ENCODE data around the gene FRMD8.
"Not testable (repeated sequence)": the region's sequence is repeated elsewhere in the genome, so short reads cannot be mapped to it uniquely, and the experiment has no call there.

The FRMD8 gene

DNA sequence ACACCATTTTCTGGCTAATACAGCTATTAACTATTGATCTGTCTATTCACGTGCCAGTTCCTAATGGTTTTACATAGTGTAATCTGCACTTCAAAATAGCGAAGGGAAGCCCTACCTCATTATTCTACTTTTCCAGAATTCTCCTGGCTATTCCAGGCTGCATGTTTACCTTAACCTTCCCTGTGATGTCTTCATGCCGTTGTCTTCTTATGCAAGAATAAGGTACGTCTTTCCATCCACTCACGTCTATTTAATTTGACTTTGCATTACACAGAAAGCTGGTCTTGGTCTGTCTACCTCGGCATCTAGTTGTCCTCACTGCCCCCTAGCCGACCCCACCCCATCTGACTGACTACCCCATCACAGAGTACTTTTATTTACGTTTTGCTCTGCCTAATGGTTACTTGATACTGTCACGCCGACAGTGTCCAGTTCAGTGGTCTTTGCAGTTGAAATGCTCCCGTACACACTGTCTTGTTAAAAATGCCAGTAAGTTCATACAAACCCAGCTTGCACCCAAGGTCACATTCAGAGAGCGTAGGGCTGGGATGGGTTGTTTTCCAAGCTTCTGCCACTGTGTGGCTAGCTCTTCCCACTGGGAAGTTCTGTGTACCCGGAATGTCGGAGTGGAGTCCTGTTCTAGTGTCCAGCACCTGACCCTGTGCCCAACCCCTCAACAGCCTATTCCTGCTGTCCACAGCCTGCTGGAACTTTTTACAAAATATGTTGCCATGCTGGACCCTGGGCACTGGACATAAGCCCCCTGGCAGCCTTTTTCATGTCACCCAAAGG lies 51.2 kb downstream of the FRMD8 start:
- DNase-seq = peak; percentile 28

DNA sequence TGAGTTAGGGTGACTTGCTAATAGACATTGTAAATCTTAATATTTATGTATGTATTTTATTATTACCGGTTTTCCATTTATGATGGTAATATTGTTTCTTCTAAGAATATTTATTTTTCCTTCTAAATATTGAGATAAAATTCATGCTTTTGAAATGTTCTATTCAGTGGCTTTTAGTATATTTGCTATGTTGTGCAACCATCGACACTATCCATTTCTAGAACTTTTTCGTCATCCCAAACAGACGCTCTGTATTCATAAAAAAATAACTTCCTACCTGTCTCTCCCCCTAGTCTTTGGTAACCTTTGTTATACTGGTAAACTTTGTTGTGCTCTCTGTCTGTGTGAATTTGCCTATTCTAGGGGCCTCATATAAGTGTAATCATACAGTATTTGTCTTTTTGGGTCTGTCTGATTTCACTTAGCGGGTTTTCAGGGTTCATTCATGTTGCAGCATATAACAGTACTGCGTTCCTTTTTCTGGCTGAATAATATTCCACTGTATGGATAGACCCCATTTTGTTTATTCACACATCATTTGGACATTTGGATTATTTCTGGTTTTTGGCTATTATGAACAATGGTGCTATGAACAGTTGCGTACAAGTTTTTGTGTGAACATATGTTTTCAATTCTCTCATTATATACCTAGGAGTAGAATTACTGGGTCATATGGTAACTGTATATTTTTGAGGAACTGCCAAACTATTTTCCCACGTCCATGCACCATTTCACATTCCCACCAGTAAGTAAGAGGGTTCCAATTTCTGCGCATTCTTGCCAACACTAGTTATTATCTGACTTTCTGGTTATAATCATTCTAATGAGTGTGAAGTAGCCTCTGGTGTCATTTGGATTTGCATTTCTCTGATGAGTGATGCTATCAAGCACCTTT lies 52.1 kb downstream of the FRMD8 start:
- DNase-seq = no peak

DNA sequence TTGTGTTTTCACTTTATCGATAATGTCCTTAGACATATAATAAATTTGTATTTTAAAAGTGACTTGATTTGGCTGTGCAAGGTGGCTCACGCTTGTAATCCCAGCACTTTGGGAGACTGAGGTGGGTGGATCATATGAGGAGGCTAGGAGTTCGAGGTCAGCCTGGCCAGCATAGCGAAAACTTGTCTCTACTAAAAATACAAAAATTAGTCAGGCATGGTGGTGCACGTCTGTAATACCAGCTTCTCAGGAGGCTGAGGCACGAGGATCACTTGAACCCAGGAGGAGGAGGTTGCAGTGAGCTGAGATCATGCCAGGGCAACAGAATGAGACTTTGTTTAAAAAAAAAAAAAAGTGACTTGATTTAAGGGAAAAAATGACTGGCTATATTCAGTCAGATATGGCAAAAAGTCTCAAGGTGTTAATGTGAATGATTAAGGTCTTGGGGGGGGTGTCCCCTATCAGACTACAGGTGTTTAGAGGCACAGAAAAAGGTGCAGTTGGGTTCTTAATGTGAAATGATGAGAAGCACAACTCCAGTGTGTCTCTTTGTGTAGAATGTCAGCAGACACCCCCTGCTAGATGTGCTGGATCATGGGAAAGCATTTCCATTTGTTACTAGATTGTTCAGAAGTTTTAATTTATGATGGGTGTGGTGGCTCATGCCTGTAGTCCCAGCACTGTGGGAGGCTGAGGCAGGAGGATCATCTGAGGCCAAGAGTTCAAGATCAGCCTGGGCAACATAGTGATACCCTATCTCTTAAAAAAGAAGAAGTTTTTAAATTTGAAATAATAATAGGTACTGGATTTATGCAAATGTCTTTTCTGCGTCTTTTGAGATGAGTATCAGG lies 53.1 kb downstream of the FRMD8 start:
- DNase-seq = peak; percentile 25

DNA sequence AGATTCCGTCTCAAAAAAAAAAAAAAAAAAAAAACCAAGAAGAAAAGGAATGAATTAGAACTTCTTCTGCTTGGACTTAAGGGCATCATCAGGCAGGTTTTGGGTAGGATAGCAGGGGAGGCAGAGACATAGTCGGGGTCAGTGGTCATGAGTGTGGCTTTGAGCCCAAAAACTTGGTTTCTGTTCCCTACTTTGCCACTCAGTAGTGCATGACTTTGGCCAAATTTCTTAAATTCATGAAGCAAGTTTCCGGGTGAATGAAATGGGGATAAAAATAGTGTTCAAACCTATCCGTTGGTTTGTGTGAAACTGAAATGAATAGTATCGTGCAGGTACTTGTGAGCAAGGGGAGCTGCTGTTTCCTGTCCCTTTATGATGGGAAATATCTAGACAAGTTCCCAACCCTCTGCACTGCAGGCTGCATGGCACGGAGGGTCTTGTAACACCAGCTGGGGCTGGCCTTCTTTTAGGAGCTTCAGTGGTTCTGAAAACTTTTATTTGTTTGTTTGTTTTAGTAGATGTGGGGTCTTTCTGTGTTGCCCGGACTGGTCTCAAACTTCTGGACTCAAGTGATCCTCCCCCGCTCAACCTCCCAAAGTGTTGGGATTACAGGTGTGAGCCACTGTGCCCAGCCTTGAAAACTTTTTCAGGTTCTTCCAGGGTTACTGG lies 54.5 kb downstream of the FRMD8 start:
- DNase-seq = peak; percentile 25

DNA sequence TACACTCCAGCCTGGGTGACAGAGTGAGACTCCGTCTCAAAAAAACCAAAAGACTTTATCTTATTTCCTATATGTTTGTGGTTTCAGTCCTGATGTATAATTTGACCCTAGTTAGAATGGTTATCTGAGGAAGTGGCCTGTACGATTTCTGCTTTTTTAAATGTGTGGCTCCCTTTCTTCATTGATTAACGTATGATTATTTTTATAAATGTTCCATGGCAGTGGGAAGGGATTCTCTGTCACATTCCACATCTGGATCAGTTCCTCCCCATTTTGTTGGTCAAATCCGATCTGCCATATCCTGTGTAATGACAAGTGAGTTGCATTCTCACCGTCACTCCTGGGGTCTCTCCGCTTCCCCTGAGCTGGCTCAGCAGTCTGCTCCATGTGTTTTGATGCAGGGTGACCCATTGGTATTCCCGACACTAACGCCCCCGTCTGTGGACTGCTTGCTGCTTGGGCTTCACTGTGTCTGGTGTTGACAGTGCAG lies 56.5 kb downstream of the FRMD8 start:
- DNase-seq = peak; percentile 12

DNA sequence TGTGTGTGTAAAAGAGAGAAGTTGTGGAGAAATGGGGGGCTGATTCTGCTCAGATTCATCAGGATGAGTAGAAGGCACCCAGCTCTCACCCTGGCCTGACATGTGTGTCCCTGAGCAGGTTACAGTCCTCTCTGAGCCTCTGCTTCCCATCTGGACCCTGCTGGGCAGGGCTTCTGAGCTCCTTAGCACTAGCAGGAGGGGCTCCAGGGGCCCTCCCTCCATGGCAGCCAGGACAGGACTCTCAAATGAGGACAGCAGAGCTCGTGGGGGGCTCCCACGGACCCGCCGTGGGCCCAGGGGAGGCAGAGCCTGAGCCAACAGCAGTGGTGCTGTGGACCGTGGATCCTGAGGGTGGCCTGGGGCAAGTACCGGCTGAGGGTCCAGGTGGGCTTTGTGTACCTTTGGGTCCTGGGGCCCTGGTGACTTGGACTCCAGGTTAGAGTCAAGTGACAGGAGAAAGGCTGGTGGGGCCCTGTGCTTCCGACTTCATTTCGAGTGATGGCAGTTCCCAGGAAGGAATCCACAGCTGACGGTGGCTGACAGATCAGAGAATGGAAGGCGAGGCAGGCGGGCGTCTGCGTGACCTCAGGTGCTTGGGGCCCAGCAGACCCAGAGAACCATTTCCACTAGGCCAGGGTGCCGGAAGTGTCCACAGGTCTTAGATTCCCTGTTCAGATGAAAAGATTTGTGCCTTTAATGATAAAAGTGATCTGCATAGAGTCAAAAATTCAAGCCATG lies 58.0 kb downstream of the FRMD8 start:
- DNase-seq = peak; percentile 14

DNA sequence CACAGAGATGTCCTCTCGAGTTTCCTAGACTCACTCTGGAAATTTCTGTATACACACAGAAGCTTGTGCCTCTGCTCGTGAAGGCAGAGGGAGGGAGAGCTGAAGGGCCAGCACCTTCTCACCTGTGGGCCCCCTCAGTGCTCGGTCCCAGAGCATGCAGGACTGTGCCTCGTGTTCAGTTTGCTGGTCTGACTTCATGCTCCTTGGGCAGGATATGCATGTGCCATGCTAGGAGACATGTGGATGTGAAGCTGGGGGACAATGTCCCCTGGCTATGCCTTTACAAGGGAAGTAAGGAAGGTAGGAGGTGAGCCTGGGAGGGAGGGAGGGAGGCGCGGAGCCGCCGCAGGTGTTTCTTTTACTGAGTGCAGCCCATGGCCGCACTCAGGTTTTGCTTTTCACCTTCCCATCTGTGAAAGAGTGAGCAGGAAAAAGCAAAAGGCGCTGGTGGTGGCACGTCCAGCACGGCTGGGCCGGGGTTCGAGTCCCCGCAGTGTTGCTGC lies 58.7 kb downstream of the FRMD8 start:
- no peak for DNase-seq

DNA sequence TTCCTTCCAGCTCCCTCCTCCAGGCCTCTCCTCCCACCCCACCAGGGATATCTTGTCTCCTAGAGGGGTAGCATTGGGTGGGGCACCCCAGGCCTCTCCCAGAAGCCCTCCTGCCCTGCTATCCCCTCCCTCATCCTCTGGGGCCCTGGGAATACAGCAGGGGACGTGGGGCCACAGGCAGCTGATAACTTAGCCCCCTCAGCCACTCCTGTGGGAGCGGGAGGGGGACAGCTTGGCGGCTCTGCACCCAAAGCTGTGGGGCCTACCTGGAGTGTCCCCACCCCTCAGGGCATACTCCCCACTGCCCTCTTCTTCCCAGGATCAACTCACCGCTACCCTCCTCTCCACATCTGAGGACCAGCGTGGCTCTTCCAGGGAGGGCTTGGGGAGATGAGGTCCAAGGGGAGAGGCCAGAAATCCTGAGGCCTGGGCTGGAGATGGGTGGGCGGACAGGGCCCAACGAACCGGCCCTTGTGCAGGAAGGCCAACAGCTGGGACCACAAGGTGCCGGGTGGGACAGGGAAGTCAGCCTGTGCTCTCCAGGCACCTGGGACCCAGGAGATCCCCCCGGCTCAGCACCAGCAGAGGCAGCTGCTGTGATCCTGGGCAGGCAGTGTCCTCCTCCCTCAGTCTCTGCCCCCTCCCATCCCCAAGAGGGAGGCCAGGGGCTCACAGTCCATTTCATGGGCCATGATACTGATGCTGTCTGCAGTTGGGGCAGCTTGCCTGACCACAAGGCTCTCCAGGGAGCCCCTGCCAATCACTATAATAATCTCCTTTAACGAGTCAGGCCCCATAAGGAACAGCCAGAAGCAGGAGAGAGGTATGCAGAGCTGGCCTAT lies 59.4 kb downstream of the FRMD8 start:
- peak; percentile 21 for DNase-seq

DNA sequence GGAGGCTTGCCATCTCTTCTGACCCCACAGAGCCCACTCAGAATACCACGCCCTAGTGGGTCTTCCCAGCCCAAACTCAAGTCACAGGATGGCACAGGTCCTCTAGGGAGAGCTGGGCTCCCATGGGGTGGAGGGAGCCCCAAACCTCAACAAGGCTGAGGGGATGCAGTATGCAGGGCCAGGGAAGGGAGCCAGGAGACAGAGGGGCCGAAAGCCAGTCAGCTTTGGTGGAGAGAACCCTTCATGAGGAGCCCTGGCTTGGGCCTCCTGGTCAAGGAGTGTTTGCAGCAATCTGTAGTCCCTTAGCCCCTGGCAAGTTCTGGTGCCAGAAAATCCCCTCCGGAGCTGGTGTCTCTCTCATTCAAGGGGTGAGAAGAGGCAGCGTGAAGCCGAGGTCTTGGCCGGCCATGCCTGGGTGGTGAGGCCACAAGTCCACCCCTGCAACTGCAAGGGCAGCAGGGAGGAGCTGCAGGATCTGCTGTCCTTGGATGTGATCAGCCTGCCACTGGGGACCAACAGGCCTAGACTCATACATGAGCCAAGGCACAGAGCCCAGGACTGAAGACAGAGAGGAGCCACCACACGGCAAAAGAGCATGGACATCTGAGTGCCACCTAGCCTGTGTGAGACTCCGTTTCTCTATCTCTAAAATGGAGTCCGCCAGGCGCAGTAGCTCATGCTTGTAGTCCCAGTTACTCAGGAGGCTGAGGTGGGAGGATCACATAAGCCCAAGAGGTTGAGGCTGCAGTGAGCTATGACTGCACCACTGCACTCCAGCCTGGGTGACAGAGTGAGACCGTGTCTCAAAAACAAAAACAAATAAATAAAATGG lies 60.2 kb downstream of the FRMD8 start:
- peak; percentile 12 for DNase-seq

DNA sequence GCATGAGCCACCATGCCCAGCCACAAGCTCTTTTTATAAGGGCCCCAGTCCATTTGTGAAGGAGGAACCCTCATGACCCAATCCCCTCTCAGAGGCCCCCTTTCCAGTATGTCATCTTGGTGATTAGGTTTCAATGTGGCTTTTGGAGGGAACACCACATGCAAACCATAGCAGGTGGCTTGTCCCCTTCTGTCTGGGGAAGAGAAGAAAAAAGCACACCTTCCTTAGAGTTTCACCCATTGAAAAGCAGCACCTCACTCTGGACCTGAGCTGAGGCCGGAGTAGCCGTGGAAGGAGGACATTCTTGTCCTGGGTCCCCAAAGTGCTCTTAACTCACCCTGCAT lies 61.6 kb downstream of the FRMD8 start:
- peak; percentile 10 for DNase-seq

DNA sequence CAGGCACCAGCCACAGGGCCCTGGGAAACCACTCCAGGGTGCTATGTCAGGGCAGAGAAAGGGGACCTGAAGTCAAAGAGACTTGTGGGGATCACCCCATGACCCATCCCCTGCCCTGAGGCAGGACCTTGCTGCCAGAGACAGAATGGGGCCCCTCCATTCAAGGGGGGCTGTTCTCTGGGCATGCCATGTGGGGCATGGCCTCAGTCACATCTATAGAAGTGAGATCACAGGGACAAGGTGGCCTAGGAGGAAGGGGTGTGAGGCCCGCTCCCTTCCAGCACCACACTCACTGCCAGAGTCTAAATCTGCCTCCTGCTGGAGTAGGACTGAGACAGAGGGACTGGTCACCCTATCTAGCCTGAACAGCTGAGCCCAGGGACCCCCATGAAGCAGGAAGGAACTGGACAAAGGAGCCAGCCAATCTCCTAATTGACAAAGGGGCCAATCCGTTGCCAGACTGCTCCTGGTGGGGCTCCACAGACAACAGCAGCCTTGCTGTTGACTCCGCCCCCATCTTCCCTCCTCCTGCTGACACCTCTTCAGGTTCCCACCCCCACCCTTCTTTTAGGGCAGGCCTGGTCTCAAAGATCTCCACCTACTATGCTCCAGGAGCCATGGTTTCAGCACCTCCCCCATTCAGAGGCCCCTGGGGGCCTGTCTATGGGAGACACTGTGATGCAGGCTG lies 62.1 kb downstream of the FRMD8 start:
- peak; percentile 41 for DNase-seq

DNA sequence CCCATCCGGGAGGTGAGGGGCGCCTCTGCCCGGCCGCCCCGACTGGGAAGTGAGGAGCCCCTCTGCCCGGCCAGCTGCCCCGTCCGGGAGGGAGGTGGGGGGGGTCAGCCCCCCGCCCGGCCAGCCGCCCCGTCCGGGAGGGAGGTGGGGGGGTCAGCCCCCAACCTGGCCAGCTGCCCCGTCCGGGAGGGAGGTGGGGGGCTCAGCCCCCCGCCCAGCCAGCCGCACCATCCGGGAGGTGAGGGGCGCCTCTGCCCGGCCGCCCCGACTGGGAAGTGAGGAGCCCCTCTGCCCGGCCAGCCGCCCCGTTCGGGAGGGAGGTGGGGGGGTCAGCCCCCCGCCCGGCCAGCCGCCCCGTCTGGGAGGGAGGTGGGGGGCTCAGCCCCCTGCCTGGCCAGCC lies 64.9 kb downstream of the FRMD8 start:
- not testable (repeated sequence) for DNase-seq

DNA sequence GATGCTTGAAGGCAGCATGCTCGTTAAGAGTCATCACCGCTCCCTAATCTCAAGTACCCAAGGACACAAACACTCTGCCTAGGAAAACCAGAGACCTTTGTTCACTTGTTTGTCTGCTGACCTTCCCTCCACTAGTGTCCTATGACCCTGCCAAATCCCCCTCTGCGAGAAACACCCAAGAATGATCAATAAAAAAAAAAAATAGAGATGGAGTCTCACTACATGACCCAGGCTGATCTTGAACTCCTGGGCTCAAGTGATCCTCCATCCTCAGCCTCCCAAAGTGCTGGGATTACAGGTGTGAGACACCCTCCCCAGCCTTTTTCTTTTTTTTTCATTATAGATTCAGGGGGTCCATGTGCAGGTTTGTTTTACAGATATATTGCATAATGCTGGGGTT lies 65.8 kb downstream of the FRMD8 start:
- DNase-seq = not testable (repeated sequence)

DNA sequence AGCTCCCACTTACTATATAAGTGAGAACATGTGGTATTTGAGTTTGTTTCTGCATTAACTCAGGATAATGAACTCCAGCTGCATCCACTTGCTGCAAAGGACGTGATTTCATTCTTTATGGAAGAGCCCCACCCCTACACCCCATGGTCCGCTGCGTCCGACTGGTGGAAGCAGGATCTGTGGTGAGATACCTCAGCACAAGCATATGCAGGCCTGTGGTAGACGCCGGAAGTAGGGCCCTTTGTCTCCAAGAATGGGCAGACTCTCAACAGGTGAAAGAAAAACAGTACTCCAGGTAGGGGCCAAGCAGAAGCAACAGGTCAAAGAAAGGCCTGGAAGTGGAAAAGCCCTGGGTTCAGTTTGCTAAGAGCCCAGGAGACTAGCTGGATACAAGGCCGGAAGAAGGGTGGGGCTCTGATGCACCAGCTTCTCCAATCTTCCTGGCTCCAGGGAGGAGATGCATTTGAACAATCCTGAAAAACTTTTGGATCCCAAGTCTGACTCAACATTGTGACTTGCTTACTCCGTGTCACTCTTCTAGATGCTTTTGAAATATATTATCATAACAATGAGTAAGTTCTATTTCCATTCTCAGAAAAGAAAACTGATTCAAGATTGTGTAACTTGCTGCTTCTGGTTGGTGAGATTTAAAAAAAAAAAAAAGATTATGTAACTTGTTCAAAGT lies 66.5 kb downstream of the FRMD8 start:
- peak; percentile 94 for DNase-seq

DNA sequence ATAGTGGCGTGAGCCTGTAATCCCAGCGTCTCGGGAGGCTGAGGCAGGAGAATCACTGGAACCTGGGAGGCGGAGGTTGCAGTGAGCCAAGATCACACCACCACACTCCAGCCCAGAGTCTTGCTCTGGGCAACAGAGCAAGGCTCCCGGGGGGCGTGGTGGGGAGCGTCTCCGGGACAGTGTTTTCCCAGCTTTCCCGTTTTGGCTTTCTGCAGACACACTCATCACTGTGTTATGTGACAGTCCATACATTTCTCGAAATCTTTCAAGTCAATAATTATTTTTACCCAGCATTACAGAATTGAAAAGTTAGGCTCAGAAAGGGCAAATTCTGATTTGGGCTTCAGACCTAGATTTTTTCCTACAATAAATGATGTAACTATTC lies 67.9 kb downstream of the FRMD8 start:
- DNase-seq = peak; percentile 24

DNA sequence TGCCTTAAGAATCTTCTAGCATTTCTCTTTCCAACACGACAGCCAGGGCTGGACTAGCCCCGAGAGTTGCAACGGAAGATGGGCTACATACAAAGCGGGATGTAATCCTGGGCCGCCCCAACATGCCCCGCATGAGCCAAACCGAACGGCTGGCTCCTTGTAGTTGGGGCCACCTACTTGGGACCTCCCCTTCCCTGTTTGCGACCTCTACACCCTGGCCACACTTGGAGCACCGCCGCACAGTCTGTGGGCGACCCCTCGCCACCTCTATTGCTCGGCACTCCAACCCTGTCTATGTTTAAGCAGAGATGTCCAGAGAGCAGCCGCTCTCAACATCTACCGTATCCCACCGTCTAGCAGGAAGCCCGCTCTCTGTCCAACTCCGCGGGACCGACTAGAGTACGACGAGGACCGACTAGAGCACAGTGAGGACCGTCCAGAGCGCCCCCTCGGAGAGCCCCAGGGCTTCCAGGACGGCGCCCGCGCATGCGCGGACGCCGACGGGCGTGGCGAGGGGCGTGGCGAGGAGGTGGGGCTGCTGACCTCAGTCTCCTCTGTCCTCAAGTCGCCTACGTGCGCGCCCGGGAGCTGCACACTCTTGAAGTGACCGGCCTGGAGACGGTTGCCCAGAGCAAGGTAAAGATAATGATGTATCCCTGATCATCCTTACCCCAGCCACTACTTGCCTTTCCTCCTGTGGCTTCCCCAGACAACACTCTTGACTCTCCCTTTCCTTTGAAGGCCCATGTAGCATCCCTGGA lies 68.4 kb downstream of the FRMD8 start:
- peak; percentile 51 for DNase-seq

DNA sequence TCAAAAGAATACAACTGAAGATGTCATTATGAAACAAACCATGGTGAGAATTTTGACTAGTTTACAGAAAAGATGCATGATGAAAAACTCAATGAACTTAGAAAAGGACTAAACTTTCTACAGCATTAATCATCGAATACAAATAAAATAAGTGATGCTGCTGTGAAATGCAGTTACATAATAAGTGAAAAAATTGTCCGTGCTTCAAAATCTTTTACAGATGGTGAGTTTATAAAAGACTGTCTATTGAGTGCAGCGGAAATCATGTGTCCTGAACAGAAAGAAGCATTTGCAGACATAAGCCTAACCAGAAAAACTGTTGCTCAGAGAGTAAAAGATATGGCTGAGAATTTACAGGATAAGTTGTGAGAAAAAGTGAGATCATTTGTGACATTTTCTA lies 70.0 kb downstream of the FRMD8 start:
- DNase-seq = no peak

DNA sequence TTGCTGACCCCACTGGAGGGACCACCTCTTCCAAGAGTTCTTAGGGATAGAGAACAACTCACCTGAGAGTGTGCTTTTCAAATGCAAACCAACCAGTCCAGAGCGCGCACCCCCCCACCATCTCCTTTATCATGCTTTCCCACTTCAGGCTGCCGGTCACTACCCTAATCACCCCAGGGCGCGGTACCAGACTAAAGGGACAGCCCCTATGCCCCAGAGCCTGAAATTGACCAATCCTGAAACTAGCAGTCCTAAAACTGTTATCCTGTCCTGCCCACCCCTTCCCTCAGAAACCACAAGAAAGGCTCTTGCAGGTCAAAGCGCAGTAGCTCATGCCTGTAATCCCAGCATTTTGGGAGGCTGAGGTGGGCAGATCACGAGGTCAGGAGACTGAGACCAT lies 73.1 kb downstream of the FRMD8 start:
- DNase-seq = no peak
